Progenitor cell of endocrine pancreas (in vitro differentiated cells): ENCODE results near the gene USP6NL. TPM values are rescaled to one million over a fixed set of nuclear protein-coding genes. Genes with fewer than 3 reads are reported as not detected.

Experiments
- DNase-seq: peaks from one replicate; pipeline ENCODE4 v3.0.0; 2021; ENCODE audit warnings: low spot score; ENCODE audit not compliant: unreplicated experiment
- H3K27ac Mint-ChIP-seq: 2 replicates; pipeline ENCODE4 v1.8.0; 2021; ENCODE audit warnings: mild to moderate bottlenecking, moderate library complexity, mixed read lengths
- H3K27me3 Mint-ChIP-seq: 2 replicates; pipeline ENCODE4 v1.8.0; 2021; ENCODE audit warnings: mixed read lengths
- H3K36me3 Mint-ChIP-seq: 2 replicates; pipeline ENCODE4 v1.8.0; 2022; ENCODE audit warnings: mixed read lengths; ENCODE audit not compliant: insufficient read depth
- H3K4me1 Mint-ChIP-seq: 2 replicates; pipeline ENCODE4 v1.8.0; 2021; ENCODE audit warnings: low read depth, mixed read lengths
- H3K4me3 Mint-ChIP-seq: 2 replicates; pipeline ENCODE4 v1.8.0; 2021; ENCODE audit warnings: low read depth, mild to moderate bottlenecking, moderate library complexity, mixed read lengths
- H3K9me3 Mint-ChIP-seq: 2 replicates; pipeline ENCODE4 v1.8.0; 2021; ENCODE audit warnings: low read depth, mixed read lengths
- total RNA-seq: library from RNA; stranded (reverse); gene quantifications from 2 replicates; pipeline ENCODE4 v1.2.1, GENCODE V29; 2021
- TF ChIP-seq, protein P1 (sequence below): fragments of 200-600 bp; sonication (generic); IDR thresholded peaks from one replicate; pipeline ENCODE4 v1.5.0; 2021; ENCODE audit warnings: antibody characterized with exemption, mild to moderate bottlenecking; ENCODE audit not compliant: unreplicated experiment

Gene USP6NL
- total RNA-seq, 1 donor from 2014 or later: 37.3 TPM

DNA sequence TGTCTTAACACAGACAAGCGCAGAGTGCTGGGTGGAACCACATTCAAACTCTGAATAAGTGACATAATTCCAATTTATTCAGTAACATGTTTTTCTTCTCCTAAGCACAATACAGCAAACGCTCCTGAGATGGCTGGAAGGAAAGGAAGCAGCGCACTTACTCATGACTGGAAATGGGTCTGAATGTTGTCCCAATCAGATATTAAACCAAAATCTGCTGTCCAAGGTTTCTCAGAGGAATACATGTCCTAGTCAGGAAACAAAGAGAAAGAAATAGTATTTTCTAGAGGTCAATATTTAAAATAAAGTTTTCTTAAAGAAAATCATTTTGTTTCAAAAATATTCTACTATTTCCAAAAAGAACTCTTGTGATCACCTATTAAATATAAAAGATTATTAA is 14.0 kb downstream of the USP6NL start:
- Mint-ChIP-seq H3K27ac (no peak overlapping the region), H3K36me3 (peaks cover 9% of the 10 kb centered on the region)
- TF ChIP-seq, protein P1, sequence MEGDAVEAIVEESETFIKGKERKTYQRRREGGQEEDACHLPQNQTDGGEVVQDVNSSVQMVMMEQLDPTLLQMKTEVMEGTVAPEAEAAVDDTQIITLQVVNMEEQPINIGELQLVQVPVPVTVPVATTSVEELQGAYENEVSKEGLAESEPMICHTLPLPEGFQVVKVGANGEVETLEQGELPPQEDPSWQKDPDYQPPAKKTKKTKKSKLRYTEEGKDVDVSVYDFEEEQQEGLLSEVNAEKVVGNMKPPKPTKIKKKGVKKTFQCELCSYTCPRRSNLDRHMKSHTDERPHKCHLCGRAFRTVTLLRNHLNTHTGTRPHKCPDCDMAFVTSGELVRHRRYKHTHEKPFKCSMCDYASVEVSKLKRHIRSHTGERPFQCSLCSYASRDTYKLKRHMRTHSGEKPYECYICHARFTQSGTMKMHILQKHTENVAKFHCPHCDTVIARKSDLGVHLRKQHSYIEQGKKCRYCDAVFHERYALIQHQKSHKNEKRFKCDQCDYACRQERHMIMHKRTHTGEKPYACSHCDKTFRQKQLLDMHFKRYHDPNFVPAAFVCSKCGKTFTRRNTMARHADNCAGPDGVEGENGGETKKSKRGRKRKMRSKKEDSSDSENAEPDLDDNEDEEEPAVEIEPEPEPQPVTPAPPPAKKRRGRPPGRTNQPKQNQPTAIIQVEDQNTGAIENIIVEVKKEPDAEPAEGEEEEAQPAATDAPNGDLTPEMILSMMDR: no peak

DNA sequence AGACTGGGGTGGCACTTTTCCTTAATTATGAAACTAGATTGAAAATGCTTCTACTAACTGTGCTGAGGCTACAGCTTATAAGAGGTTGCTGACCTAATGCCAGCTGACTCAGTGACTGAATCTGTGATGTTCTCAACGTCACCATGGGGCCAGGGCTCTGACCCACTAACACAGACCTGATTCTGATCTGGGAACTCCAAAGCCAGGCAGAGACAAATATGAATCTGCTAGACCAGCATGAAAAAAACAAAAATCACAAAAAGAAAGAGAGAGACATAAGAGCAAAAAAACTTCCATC is 16.1 kb downstream of the USP6NL start:
- Mint-ChIP-seq H3K36me3 (peaks cover 9% of the 10 kb centered on the region), H3K4me1 (peaks cover 15% of the 10 kb centered on the region), H3K9me3 (no peaks in the 10 kb centered on the region)

More for the DNA sequence above, 14.0 kb downstream of the USP6NL start:
- H3K9me3 Mint-ChIP-seq: no peaks in the 10 kb centered on the region
- no peaks in the 10 kb centered on the region for H3K27me3 Mint-ChIP-seq
- DNase-seq: no peak
- peaks cover 21% of the 10 kb centered on the region for H3K4me1 Mint-ChIP-seq
- H3K4me3 Mint-ChIP-seq: no peak overlapping the region

GRCh38 chr10:11594589-11595394 is 16.7 kb downstream of the USP6NL start:
- TF ChIP-seq, protein P1: no peak
- no peak overlapping the region for H3K4me3 Mint-ChIP-seq
- peaks cover 9% of the 10 kb centered on the region for H3K36me3 Mint-ChIP-seq
- H3K9me3 Mint-ChIP-seq: no peaks in the 10 kb centered on the region
- H3K4me1 Mint-ChIP-seq: peaks cover 10% of the 10 kb centered on the region
- H3K27me3 Mint-ChIP-seq: no peaks in the 10 kb centered on the region
- H3K27ac Mint-ChIP-seq: peak overlapping the region; percentile 65
- no peak for DNase-seq

More for the DNA sequence above, 16.1 kb downstream of the USP6NL start:
- Mint-ChIP-seq H3K27ac (no peak overlapping the region), H3K27me3 (no peaks in the 10 kb centered on the region), H3K4me3 (no peak overlapping the region)
- TF ChIP-seq, protein P1: no peak
- no peak for DNase-seq

DNA sequence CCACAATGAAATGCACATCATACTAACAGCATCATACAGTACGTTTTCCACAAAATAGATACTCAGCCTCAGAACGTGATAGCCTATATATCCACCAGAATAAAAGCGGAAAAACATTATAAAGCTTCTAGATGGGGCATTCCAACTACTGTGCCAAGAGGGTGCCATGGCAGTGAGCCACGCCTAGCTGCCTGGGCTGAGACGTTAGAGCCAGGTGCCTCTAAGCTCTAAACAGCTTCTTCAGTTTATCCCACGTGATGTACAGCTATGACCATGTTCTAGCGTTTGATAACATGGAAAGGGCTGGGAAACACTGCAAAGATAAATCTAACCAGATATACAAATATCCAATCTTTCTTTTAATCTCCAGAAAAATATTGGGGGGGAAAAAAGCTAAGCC is 17.8 kb downstream of the USP6NL start:
- no peaks in the 10 kb centered on the region for H3K27me3 Mint-ChIP-seq
- no peak for DNase-seq
- H3K36me3 Mint-ChIP-seq: peaks cover 9% of the 10 kb centered on the region
- no peak overlapping the region for H3K4me3 Mint-ChIP-seq
- H3K27ac Mint-ChIP-seq: no peak overlapping the region
- no peaks in the 10 kb centered on the region for H3K9me3 Mint-ChIP-seq
- peaks cover 10% of the 10 kb centered on the region for H3K4me1 Mint-ChIP-seq
- TF ChIP-seq, protein P1: no peak

GRCh38 chr10:11589738-11590137 is 21.7 kb downstream of the USP6NL start:
- peaks cover 13% of the 10 kb centered on the region for H3K36me3 Mint-ChIP-seq
- no peak overlapping the region for H3K27ac Mint-ChIP-seq
- peaks cover 19% of the 10 kb centered on the region for H3K4me1 Mint-ChIP-seq
- TF ChIP-seq, protein P1: no peak
- DNase-seq: no peak
- H3K27me3 Mint-ChIP-seq: no peaks in the 10 kb centered on the region
- H3K4me3 Mint-ChIP-seq: no peak overlapping the region
- peaks cover 11% of the 10 kb centered on the region for H3K9me3 Mint-ChIP-seq
